Mammary epithelial cell (primary cell): ENCODE results near the gene FOXM1.

Experiments used
- EZH2 ChIP-seq: IDR thresholded peaks from 2 replicates; pipeline ENCODE4 v1.6.1; 2012; ENCODE audit warnings: low read length, inconsistent platforms, borderline replicate concordance
- TF ChIP-seq, protein P1 (sequence below), 2 donors: IDR thresholded peaks in 1 of 2; conservative IDR thresholded peaks in 1 of 2; 2 replicates each; pipeline ENCODE4 v1.5.1; 2011 to 2012; ENCODE audit warnings: inconsistent platforms in 2 of 2, low read length in 2 of 2, mild to moderate bottlenecking in 2 of 2, control low read depth in 1 of 2, low read depth in 1 of 2; ENCODE audit not compliant: insufficient read depth in 1 of 2; ENCODE audit errors: extremely low read depth in 1 of 2

GRCh38 chr12:2925322-2925995 lies 48.5 kb upstream of the FOXM1 start:
- TF ChIP-seq, protein P1, sequence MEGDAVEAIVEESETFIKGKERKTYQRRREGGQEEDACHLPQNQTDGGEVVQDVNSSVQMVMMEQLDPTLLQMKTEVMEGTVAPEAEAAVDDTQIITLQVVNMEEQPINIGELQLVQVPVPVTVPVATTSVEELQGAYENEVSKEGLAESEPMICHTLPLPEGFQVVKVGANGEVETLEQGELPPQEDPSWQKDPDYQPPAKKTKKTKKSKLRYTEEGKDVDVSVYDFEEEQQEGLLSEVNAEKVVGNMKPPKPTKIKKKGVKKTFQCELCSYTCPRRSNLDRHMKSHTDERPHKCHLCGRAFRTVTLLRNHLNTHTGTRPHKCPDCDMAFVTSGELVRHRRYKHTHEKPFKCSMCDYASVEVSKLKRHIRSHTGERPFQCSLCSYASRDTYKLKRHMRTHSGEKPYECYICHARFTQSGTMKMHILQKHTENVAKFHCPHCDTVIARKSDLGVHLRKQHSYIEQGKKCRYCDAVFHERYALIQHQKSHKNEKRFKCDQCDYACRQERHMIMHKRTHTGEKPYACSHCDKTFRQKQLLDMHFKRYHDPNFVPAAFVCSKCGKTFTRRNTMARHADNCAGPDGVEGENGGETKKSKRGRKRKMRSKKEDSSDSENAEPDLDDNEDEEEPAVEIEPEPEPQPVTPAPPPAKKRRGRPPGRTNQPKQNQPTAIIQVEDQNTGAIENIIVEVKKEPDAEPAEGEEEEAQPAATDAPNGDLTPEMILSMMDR (conservative IDR thresholded peaks at IDR 0.05 in 1 of 2, IDR thresholded peaks at IDR 0.05 in 1 of 2; ENCODE audit: extremely low read depth in 1 of 2, insufficient read depth in 1 of 2, low read depth in 1 of 2, low read length in 2 of 2) = no peak
- TF ChIP-seq EZH2 = no peak
